ENCODE measurements around the gene TXLNG. TPM values are rescaled to one million over a fixed set of nuclear protein-coding genes. Genes with fewer than 3 reads are reported as not detected.
"Not testable (repeated sequence)": the region's sequence is repeated elsewhere in the genome, so short reads cannot be mapped to it uniquely, and the experiment has no call there.

The TXLNG gene
- total RNA-seq, 1 donor from 2014 or later: 12.1 TPM

- ATAC-seq: no peak
- no peak for DNase-seq
- H3K4me1 ChIP-seq: no peaks in the 10 kb centered on the region
- intact Hi-C loops (cut with DNase I): no loop called here
- no peak overlapping the region for H3K4me3 ChIP-seq
- no peaks in the 10 kb centered on the region for H3K27me3 ChIP-seq
- H3K9me3 ChIP-seq: no peaks in the 10 kb centered on the region
- no peak for TF ChIP-seq CTCF (IDR thresholded peaks at IDR 0.05)
- no peak overlapping the region for H3K27ac ChIP-seq
- no peaks in the 10 kb centered on the region for H3K36me3 ChIP-seq
Observed at GRCh38 chrX:16774746-16775145, 11.5 kb upstream of the TXLNG start.

- no peaks in the 10 kb centered on the region for H3K27me3 ChIP-seq
- H3K27ac ChIP-seq: no peak overlapping the region
- no peak overlapping the region for H3K4me3 ChIP-seq
- no peak for TF ChIP-seq CTCF (IDR thresholded peaks at IDR 0.05)
- intact Hi-C loops (cut with DNase I): no loop called here
- no peaks in the 10 kb centered on the region for H3K9me3 ChIP-seq
- DNase-seq (no peak), ATAC-seq (no peak)
- no peaks in the 10 kb centered on the region for H3K4me1 ChIP-seq
- no peaks in the 10 kb centered on the region for H3K36me3 ChIP-seq
Observed at GRCh38 chrX:16778545-16778944, 7.7 kb upstream of the TXLNG start.

GRCh38 chrX:16778993-16779392 lies 7.3 kb upstream of the TXLNG start:
- Histone ChIP-seq H3K4me3 (no peak overlapping the region), H3K27ac (no peak overlapping the region), H3K9me3 (no peaks in the 10 kb centered on the region), H3K27me3 (no peaks in the 10 kb centered on the region), H3K36me3 (no peaks in the 10 kb centered on the region), H3K4me1 (no peaks in the 10 kb centered on the region)
- ATAC-seq (no peak), DNase-seq (no peak)
- intact Hi-C loops (cut with DNase I): no loop called here
- no peak for TF ChIP-seq CTCF (IDR thresholded peaks at IDR 0.05)

GRCh38 chrX:16779815-16780214 lies 6.5 kb upstream of the TXLNG start:
- DNase-seq; intact Hi-C loops (cut with DNase I); H3K36me3 ChIP-seq; H3K9me3 ChIP-seq; H3K4me1 ChIP-seq; H3K4me3 ChIP-seq; H3K27me3 ChIP-seq; H3K27ac ChIP-seq; ATAC-seq: not testable (repeated sequence)

GRCh38 chrX:16783452-16783851 lies 2.8 kb upstream of the TXLNG start:
- DNase-seq: no peak
- H3K36me3 ChIP-seq: no peaks in the 10 kb centered on the region
- H3K9me3 ChIP-seq: no peaks in the 10 kb centered on the region
- H3K27me3 ChIP-seq: no peaks in the 10 kb centered on the region
- no peak for ATAC-seq
- no peak overlapping the region for H3K4me3 ChIP-seq
- H3K4me1 ChIP-seq: no peaks in the 10 kb centered on the region
- intact Hi-C loops (cut with DNase I): no loop called here
- TF ChIP-seq CTCF (IDR thresholded peaks at IDR 0.05): no peak
- H3K27ac ChIP-seq: no peak overlapping the region

- H3K36me3 ChIP-seq; H3K27ac ChIP-seq; H3K4me3 ChIP-seq; H3K27me3 ChIP-seq; DNase-seq; H3K4me1 ChIP-seq; ATAC-seq; H3K9me3 ChIP-seq; intact Hi-C loops (cut with DNase I): not testable (repeated sequence)
Observed at GRCh38 chrX:16784440-16784839, 1.8 kb upstream of the TXLNG start.

Data from upper lobe of right lung (tissue), 1 donor.